Calu3 (cell line): ENCODE data around the gene WIPF1. TPM values are rescaled to one million over a fixed set of nuclear protein-coding genes. Genes with fewer than 3 reads are reported as not detected.

Source experiments
- BruUV-seq: library from RNA; stranded (reverse); fragments of 400-500 nt; replicated peaks from 2 replicates; lab custom pipeline; 2021; lab: Mats Ljungman, UMichigan
- CTCF ChIA-PET: fragments of 300-600 bp; sonication (Branson Sonifier 250); formaldehyde crosslinking; loops from one replicate; lab custom pipeline; 2022; ENCODE audit warnings: antibody characterized with exemption; lab: Charles Lee
- DNase-seq: peaks from one replicate; pipeline ENCODE4 v3.0.0; 2022
- H3K27ac Mint-ChIP-seq: one replicate; pipeline ENCODE4 v1.8.0; 2022; ENCODE audit warnings: mixed read lengths; ENCODE audit not compliant: unreplicated experiment
- H3K27me3 Mint-ChIP-seq: one replicate; pipeline ENCODE4 v1.8.0; 2022; ENCODE audit warnings: mixed read lengths; ENCODE audit not compliant: unreplicated experiment
- H3K36me3 Mint-ChIP-seq: one replicate; pipeline ENCODE4 v1.8.0; 2022; ENCODE audit warnings: mild to moderate bottlenecking, moderate library complexity, mixed read lengths; ENCODE audit not compliant: insufficient read depth, unreplicated experiment
- H3K4me1 Mint-ChIP-seq: one replicate; pipeline ENCODE4 v1.8.0; 2022; ENCODE audit warnings: mild to moderate bottlenecking, low read depth, mixed read lengths; ENCODE audit not compliant: unreplicated experiment
- H3K4me3 Mint-ChIP-seq: one replicate; pipeline ENCODE4 v1.8.0; 2022; ENCODE audit warnings: mild to moderate bottlenecking, low read depth, moderate library complexity, mixed read lengths; ENCODE audit not compliant: unreplicated experiment
- H3K9me3 Mint-ChIP-seq: one replicate; pipeline ENCODE4 v1.8.0; 2022; ENCODE audit warnings: low read depth, mixed read lengths; ENCODE audit not compliant: unreplicated experiment
- CTCF ChIP-seq: fragments of 200-600 bp; IDR thresholded peaks from one replicate; pipeline ENCODE4 v1.8.0; 2022; ENCODE audit warnings: antibody characterized with exemption; ENCODE audit not compliant: unreplicated experiment
- intact Hi-C: fragments of 100-400 bp; cut with micrococcal nuclease; formaldehyde crosslinking; loops from one replicate; pipeline ENCODE4 v1.10.0; 2022; ENCODE audit not compliant: unreplicated experiment
- total RNA-seq: library from RNA; stranded (reverse); gene quantifications from 2 replicates; pipeline ENCODE4 v1.2.3, GENCODE V29; 2022

WIPF1 gene
- total RNA-seq, 1 experiment from 2014 or later: 0.87 TPM

GRCh38 chr2:174610243-174610995 is 12.8 kb upstream of the WIPF1 start:
- DNase-seq: no peak
- H3K27ac Mint-ChIP-seq: no peak overlapping the region
- H3K4me3 Mint-ChIP-seq: no peak overlapping the region
- TF ChIP-seq CTCF: no peak
- intact Hi-C loops: no loop called here
- no peaks in the 10 kb centered on the region for H3K4me1 Mint-ChIP-seq
- no peaks in the 10 kb centered on the region for H3K36me3 Mint-ChIP-seq
- CTCF ChIA-PET: no interaction called here
- H3K27me3 Mint-ChIP-seq: peaks cover 14% of the 10 kb centered on the region
- BruUV-seq: no TSS peak
- H3K9me3 Mint-ChIP-seq: no peaks in the 10 kb centered on the region

GRCh38 chr2:174609261-174609660 is 11.7 kb upstream of the WIPF1 start:
- DNase-seq: no peak
- H3K27ac Mint-ChIP-seq: no peak overlapping the region
- peaks cover 14% of the 10 kb centered on the region for H3K27me3 Mint-ChIP-seq
- no peaks in the 10 kb centered on the region for H3K9me3 Mint-ChIP-seq
- H3K36me3 Mint-ChIP-seq: no peaks in the 10 kb centered on the region
- no peak overlapping the region for H3K4me3 Mint-ChIP-seq
- no peak for TF ChIP-seq CTCF
- CTCF ChIA-PET: no interaction called here
- intact Hi-C loops: no loop called here
- no peaks in the 10 kb centered on the region for H3K4me1 Mint-ChIP-seq
- no TSS peak for BruUV-seq

DNA sequence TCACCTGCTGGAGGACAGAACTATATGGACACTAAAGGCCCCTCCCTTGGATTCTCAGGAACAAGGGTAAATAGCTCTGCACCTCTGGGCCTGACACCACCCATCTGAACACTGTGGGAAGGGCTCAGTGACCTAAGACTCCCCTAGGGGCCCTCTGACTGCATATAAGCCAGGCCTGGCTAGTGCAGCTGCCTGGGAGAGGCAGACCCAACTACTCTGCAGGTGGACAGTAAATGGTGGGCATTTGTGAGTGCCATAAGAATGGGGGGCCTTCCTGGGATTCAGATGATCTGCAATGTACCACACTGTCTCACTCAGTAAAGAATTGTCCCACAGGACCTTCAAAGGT is 11.2 kb upstream of the WIPF1 start:
- CTCF ChIA-PET: interaction anchor here (0.8 kb wide), 1 partner anchor 15 kb away, joined by 3 read pairs; no protein-coding TSS in a partner anchor
- Mint-ChIP-seq H3K27me3 (peaks cover 14% of the 10 kb centered on the region), H3K4me1 (no peaks in the 10 kb centered on the region), H3K4me3 (no peak overlapping the region), H3K27ac (no peak overlapping the region), H3K9me3 (no peaks in the 10 kb centered on the region), H3K36me3 (no peaks in the 10 kb centered on the region)
- BruUV-seq: no TSS peak
- intact Hi-C loops: no loop called here
- no peak for TF ChIP-seq CTCF
- no peak for DNase-seq

DNA sequence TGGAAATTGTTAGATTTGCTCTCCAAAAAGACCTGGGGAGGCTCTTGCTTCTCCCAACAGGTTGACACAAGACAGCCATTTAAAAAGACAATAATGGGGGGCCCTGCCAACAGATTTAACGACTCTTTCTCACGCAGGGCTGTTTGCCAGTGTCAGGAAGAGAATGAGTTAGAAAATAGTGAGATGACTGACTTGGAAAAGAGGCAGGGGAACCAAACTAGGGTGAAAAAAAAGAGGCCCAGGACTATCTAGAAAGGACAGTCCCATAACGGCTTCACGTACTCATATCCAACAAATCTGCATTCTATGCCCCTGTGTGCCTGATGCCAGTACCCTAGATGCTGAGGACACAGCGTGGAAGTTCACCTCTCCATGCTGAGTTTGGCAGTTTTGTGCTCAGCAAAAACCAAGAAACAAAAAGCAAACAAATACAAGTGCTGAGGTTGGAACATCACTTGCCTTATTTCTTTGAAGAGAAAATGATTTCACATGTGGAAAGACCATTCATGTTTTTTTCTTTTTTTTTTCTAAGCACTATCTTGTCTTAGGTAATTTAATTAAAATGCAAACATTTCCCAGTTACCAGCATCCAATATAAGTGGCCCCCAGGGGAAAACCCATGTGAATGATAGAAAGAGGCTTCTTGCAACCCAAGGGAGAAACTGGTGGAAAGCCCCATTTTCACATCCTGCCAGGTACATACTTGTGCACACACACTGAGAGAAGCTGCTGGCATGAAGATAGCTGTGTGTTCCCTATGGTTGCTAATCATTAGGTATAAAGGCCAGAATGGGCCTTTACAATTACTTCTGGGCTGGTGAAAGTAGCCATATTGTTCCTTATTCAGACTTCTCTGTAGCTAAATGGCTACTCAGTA is 10.6 kb upstream of the WIPF1 start:
- H3K27ac Mint-ChIP-seq: no peak overlapping the region
- no peak for DNase-seq
- no peaks in the 10 kb centered on the region for H3K36me3 Mint-ChIP-seq
- CTCF ChIA-PET: interaction anchor here (0.7 to 0.8 kb wide), 2 partner anchors 14 to 432 kb away, joined by 3 read pairs; no protein-coding TSS in a partner anchor
- no TSS peak for BruUV-seq
- no peaks in the 10 kb centered on the region for H3K4me1 Mint-ChIP-seq
- intact Hi-C loops: no loop called here
- H3K4me3 Mint-ChIP-seq: no peak overlapping the region
- H3K27me3 Mint-ChIP-seq: peaks cover 14% of the 10 kb centered on the region
- no peak for TF ChIP-seq CTCF
- no peaks in the 10 kb centered on the region for H3K9me3 Mint-ChIP-seq
